RWPE1 (cell line): Measurements from ENCODE around the gene HMMR.

Source experiments
- CTCF ChIA-PET: fragments of 350-600 bp; sonication (Branson Sonifier 250); formaldehyde crosslinking; extraction: SDS; loops from one replicate; lab custom pipeline; 2021; lab: Yijun Ruan, JAX
- POLR2A ChIA-PET: fragments of 400-600 bp; formaldehyde crosslinking; extraction: SDS; loops from one replicate; lab custom pipeline; 2020; ENCODE audit warnings: antibody characterized with exemption; ENCODE audit not compliant: low non-redundant PET; lab: Yijun Ruan, JAX
- DNase-seq: peaks from one replicate; pipeline ENCODE4 v3.0.0; 2012; ENCODE audit warnings: low spot score
- H3K27ac ChIP-seq: fragments of 450-650 bp; 2 replicates; pipeline ENCODE4 v1.5.1; 2017
- TF ChIP-seq, protein P1 (sequence below): fragments of 450-650 bp; conservative IDR thresholded peaks from 2 replicates; pipeline ENCODE4 v1.5.1; 2017; ENCODE audit warnings: low read depth, mild to moderate bottlenecking

HMMR gene

DNA sequence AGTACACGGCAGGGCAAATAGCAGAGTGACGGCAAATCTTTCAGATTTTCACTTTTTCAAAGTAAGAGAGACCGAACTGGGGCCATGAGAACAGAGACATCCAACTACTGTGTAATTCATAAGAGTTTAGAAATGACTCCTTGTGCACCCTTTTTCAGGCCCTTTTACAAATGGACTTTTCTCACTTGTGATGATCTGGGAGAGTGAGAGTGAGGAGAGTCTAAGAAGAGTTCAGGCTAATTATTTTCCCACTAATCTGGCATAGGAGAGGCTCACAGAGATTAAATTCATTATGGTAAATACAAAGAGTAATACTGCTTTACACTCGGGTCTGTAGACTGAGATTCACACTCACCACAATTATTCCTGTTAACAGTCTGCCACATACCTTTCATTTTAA is 23.9 kb upstream of the HMMR start:
- no peak overlapping the region for H3K27ac ChIP-seq
- CTCF ChIA-PET, result no interaction called here
- no peak for DNase-seq
- TF ChIP-seq, protein P1, sequence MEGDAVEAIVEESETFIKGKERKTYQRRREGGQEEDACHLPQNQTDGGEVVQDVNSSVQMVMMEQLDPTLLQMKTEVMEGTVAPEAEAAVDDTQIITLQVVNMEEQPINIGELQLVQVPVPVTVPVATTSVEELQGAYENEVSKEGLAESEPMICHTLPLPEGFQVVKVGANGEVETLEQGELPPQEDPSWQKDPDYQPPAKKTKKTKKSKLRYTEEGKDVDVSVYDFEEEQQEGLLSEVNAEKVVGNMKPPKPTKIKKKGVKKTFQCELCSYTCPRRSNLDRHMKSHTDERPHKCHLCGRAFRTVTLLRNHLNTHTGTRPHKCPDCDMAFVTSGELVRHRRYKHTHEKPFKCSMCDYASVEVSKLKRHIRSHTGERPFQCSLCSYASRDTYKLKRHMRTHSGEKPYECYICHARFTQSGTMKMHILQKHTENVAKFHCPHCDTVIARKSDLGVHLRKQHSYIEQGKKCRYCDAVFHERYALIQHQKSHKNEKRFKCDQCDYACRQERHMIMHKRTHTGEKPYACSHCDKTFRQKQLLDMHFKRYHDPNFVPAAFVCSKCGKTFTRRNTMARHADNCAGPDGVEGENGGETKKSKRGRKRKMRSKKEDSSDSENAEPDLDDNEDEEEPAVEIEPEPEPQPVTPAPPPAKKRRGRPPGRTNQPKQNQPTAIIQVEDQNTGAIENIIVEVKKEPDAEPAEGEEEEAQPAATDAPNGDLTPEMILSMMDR, result no peak
- POLR2A ChIA-PET, result no interaction called here

- no peak for DNase-seq
- TF ChIP-seq, protein P1, result no peak
- POLR2A ChIA-PET, result no interaction called here
- peak overlapping the region; percentile 89 for H3K27ac ChIP-seq
- CTCF ChIA-PET, result no interaction called here
Measured at GRCh38 chr5:163437011-163437308, 23.5 kb upstream of the HMMR start.

DNA sequence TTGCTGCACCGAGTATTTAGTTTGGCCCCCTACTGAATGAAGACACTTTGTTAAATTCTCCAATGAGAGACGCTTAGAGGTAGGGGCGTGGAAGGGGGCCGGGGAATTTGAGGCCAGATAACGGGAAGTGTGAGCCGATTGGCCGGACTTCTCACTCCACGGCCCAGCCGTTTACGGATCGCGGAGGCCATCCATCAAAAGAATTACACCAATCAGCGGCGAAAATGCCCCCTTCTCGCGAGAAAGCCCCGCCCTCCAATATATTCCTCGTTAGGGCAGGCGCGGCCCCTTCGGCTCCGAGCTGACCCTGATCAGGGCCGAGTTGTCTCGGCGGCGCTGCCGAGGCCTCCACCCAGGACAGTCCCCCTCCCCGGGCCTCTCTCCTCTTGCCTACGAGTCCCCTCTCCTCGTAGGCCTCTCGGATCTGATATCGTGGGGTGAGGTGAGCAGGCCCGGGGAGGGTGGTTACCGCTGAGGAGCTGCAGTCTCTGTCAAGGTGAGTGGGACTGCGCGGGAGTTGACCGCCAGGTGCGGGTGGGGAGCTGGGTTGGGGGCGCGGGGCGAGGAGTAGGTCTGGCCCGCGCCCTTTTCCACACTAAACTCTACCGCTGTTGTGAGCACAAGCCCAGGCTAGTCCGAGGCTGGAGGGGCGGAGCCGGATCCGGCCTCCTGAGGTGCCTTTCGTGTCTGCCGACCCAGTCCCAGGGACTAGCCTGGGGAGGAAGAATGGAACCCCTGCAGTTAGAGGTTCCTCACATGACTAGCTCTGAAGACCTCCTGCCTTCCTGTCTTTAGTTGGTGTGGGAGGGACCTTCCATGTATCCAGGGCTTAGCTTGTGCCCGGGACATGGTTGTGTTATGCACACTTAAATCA is 22.9 kb upstream of the HMMR start, which contains the start of gene CCNG1:
Gene CCNG1 (plus strand): TSS at position 287 of the 874 bp plus-strand sequence. CDS start 1,662 bp downstream, outside the sequence.
- CTCF ChIA-PET, result no interaction called here
- peak; percentile 99 for DNase-seq
- TF ChIP-seq, protein P1, result no peak
- POLR2A ChIA-PET, result interaction anchor here (0.6 to 1.0 kb wide), 4 partner anchors 22 to 900 kb away, joined by 3 to 6 read pairs (median 6); partner anchors contain the start of genes HMMR, MAT2B and NUDCD2
- peak within 1 kb of the TSS; percentile 89 for H3K27ac ChIP-seq

GRCh38 chr5:163439092-163439425 is 21.4 kb upstream of the HMMR start:
- TF ChIP-seq, protein P1, result no peak
- peak overlapping the region; percentile 66 for H3K27ac ChIP-seq
- CTCF ChIA-PET, result interaction anchor here (0.6 to 0.7 kb wide), 3 partner anchors 36 to 1897 kb away, joined by 3 to 8 read pairs (median 3); no protein-coding TSS in a partner anchor
- no peak for DNase-seq
- POLR2A ChIA-PET, result interaction anchor here (0.5 kb wide), 1 partner anchor 16 kb away, joined by 3 read pairs; no protein-coding TSS in a partner anchor

DNA sequence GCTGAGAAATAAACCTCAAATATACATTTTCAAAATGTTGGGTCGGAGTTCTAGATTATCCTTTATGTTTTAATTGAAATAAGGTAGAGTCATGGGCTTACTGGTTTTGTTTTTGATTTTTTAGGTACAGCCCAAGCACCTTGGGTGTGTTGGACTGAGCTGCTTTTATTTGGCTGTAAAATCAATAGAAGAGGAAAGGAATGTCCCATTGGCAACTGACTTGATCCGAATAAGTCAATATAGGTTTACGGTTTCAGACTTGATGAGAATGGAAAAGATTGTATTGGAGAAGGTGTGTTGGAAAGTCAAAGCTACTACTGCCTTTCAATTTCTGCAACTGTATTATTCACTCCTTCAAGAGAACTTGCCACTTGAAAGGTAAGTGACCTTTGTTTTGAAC is 19.5 kb upstream of the HMMR start:
- CTCF ChIA-PET, result interaction anchor here (0.6 kb wide), 1 partner anchor 93 kb away, joined by 4 read pairs; no protein-coding TSS in a partner anchor
- TF ChIP-seq, protein P1, result no peak
- DNase-seq, result no peak
- H3K27ac ChIP-seq, result no peak overlapping the region
- POLR2A ChIA-PET, result no interaction called here

GRCh38 chr5:163444526-163444925 is 15.9 kb upstream of the HMMR start:
- DNase-seq, result no peak
- CTCF ChIA-PET, result no interaction called here
- H3K27ac ChIP-seq, result no peak overlapping the region
- POLR2A ChIA-PET, result no interaction called here
- TF ChIP-seq, protein P1, result no peak
